ENCODE data around the gene EWSR1. TPM values are rescaled to one million over a fixed set of nuclear protein-coding genes. Genes with fewer than 3 reads are reported as not detected.

The EWSR1 gene
- total RNA-seq, 1 donor from 2014 or later = 133 TPM

- intact Hi-C loops (cut with DNase I) = no loop called here
- no peak overlapping the region for H3K4me3 ChIP-seq
- H3K27me3 ChIP-seq = no peaks in the 10 kb centered on the region
- no peaks in the 10 kb centered on the region for H3K36me3 ChIP-seq
- H3K27ac ChIP-seq = no peak overlapping the region
- DNase-seq (ENCODE audit: low spot score in 2 of 2) = peak in 1 of 2 donors; percentile 25
- TF ChIP-seq CTCF (IDR thresholded peaks at IDR 0.05) = no peak
- H3K9me3 ChIP-seq = no peaks in the 10 kb centered on the region
- H3K4me1 ChIP-seq = no peaks in the 10 kb centered on the region
Measured at GRCh38 chr22:29254286-29254660, 13.8 kb upstream of the EWSR1 start.

DNA sequence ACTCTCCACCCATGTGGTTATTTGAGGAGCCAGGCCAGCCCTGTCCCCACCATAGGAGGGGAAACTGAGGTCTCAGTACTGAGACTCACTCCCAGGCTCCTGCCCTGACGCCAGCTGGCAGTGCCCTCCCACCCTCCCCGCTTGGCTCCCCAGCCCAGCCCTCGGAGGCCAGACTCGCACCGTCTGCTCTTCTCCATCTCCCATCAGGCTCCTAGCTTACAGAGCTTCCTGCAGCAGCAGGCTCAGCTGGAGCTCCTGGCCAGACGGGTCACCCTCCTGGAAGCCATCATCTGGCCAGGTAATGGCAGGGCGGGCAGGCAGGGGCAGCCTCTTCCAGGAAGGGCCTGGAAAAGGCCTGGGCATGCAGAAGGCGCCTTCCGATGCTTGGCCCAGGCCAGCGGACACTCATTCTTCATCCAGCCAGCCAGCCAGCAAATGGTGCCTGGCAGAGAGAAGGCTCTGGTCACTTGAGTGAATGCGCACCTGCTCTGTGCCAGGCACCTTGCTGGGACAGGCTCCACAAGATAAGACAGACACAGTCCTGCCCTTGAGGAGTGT is 12.9 kb upstream of the EWSR1 start:
- no peak overlapping the region for H3K27ac ChIP-seq
- H3K27me3 ChIP-seq = no peaks in the 10 kb centered on the region
- no peaks in the 10 kb centered on the region for H3K4me1 ChIP-seq
- no peaks in the 10 kb centered on the region for H3K9me3 ChIP-seq
- H3K4me3 ChIP-seq = no peak overlapping the region
- intact Hi-C loops (cut with DNase I) = no loop called here
- no peak for DNase-seq (ENCODE audit: low spot score in 2 of 2)
- TF ChIP-seq CTCF (IDR thresholded peaks at IDR 0.05) = no peak
- no peaks in the 10 kb centered on the region for H3K36me3 ChIP-seq

GRCh38 chr22:29256606-29257325 is 11.3 kb upstream of the EWSR1 start:
- no peaks in the 10 kb centered on the region for H3K9me3 ChIP-seq
- H3K4me3 ChIP-seq = no peak overlapping the region
- H3K36me3 ChIP-seq = peaks cover 0 to 7% of the 10 kb centered on the region in 2 donors
- intact Hi-C loops (cut with DNase I) = no loop called here
- H3K27me3 ChIP-seq = no peaks in the 10 kb centered on the region
- no peak overlapping the region for H3K27ac ChIP-seq
- H3K4me1 ChIP-seq = no peaks in the 10 kb centered on the region
- no peak for TF ChIP-seq CTCF (IDR thresholded peaks at IDR 0.05)
- no peak for DNase-seq (ENCODE audit: low spot score in 2 of 2)

GRCh38 chr22:29257751-29258181 is 10.3 kb upstream of the EWSR1 start:
- H3K9me3 ChIP-seq = no peaks in the 10 kb centered on the region
- no peaks in the 10 kb centered on the region for H3K27me3 ChIP-seq
- H3K36me3 ChIP-seq = peaks cover 0 to 7% of the 10 kb centered on the region in 2 donors
- intact Hi-C loops (cut with DNase I) = no loop called here
- TF ChIP-seq CTCF (IDR thresholded peaks at IDR 0.05) = no peak
- no peak for DNase-seq (ENCODE audit: low spot score in 2 of 2)
- no peak overlapping the region for H3K27ac ChIP-seq
- no peaks in the 10 kb centered on the region for H3K4me1 ChIP-seq
- H3K4me3 ChIP-seq = no peak overlapping the region

GRCh38 chr22:29258407-29259252 is 9.4 kb upstream of the EWSR1 start:
- Histone ChIP-seq H3K4me1 (no peaks in the 10 kb centered on the region), H3K4me3 (no peak overlapping the region), H3K36me3 (peaks cover 0 to 8% of the 10 kb centered on the region in 2 donors), H3K9me3 (no peaks in the 10 kb centered on the region), H3K27ac (no peak overlapping the region), H3K27me3 (no peaks in the 10 kb centered on the region)
- no peak for DNase-seq (ENCODE audit: low spot score in 2 of 2)
- intact Hi-C loops (cut with DNase I) = no loop called here
- no peak for TF ChIP-seq CTCF (IDR thresholded peaks at IDR 0.05)

Data from ascending aorta (tissue), 2 donors.